ENCODE measurements around the gene SS18L1. TPM values are rescaled to one million over a fixed set of nuclear protein-coding genes. Genes with fewer than 3 reads are reported as not detected.

The SS18L1 gene
- total and polyA plus RNA-seq, 11 donors, result 6.5 to 12.4 (median 7.9) TPM

DNA sequence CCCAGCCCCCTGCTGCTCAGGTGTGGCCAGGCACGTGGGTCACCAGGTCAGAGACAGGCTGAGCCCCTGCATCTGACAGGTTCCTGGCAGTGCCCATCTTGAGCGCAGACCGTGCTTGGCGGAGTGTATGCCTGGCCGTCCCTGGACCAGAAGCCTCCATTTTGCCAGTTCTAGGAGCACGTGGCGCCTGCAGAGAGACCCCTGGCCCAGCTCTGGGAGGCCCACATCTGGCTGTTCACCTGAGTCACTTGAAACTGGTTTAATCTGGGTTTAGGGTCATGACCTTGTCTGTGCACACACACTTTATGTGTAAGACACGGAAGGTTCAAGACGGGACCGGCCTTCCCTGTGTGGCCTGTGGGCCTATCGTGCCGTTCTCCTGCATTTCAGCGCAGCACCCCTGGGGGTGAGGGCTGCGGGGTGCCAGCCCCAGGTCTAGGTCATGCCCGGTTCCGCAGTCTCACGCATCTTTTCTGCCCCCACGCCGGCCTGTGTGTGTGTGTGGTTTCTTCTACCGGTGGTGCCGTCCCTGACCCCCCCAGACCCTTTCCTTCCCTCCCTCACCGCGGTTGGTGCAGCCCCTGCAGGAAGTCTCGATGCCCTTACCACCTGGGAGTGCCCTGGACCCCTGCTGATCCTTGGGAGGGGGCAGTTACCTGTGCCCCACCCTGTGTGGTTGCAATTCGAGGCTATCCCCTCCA is 14.0 kb downstream of the SS18L1 start:
- peaks cover 0 to 39% (median 27%) of the 10 kb centered on the region in 9 donors for H3K36me3 ChIP-seq
- H3K9me3 ChIP-seq, result no peaks in the 10 kb centered on the region
- H3K27ac ChIP-seq, result no peak overlapping the region
- TF ChIP-seq CTCF (IDR thresholded peaks at IDR 0.05), result no peak
- TF ChIP-seq POLR2A (IDR thresholded peaks at IDR 0.05), result no peak
- intact Hi-C loops (cut with DNase I), result loop anchor here in 5 of 10 donors (1.0 to 5.0 kb wide), 4 partner anchors 130 to 147 kb away; no protein-coding TSS in a partner anchor
- DNase-seq, result no peak
- WGBS, 4 donors, result 87 to 92% (median 90%) methylated on average over 17 to 25 of the region's 25 CpGs
- H3K4me1 ChIP-seq, result peaks cover 0 to 16% (median 9%) of the 10 kb centered on the region in 12 donors
- no peak overlapping the region for H3K4me3 ChIP-seq
- peak in 1 of 4 donors; percentile 6 for ATAC-seq
- H3K27me3 ChIP-seq, result no peaks in the 10 kb centered on the region

GRCh38 chr20:62158088-62158400 is 14.5 kb downstream of the SS18L1 start:
- 94 to 96% (median 95%) methylated on average over 11 to 12 of the region's 12 CpGs for WGBS, 4 donors
- intact Hi-C loops (cut with DNase I), result loop anchor here in 3 of 10 donors (5.0 kb wide), 2 partner anchors 131 to 146 kb away; no protein-coding TSS in a partner anchor
- H3K27me3 ChIP-seq, result no peaks in the 10 kb centered on the region
- no peak for TF ChIP-seq CTCF (IDR thresholded peaks at IDR 0.05)
- TF ChIP-seq POLR2A (IDR thresholded peaks at IDR 0.05), result no peak
- H3K36me3 ChIP-seq, result peaks cover 0 to 44% (median 31%) of the 10 kb centered on the region in 9 donors
- peaks cover 0 to 16% (median 9%) of the 10 kb centered on the region in 12 donors for H3K4me1 ChIP-seq
- no peaks in the 10 kb centered on the region for H3K9me3 ChIP-seq
- DNase-seq (peak in 1 of 5 donors; percentile 53), ATAC-seq (no peak)
- H3K4me3 ChIP-seq, result no peak overlapping the region
- no peak overlapping the region for H3K27ac ChIP-seq

GRCh38 chr20:62158541-62158940 is 15.0 kb downstream of the SS18L1 start:
- intact Hi-C loops (cut with DNase I), result loop anchor here in 3 of 10 donors (5.0 kb wide), 2 partner anchors 131 to 146 kb away; no protein-coding TSS in a partner anchor
- TF ChIP-seq POLR2A (IDR thresholded peaks at IDR 0.05), result no peak
- no peak for TF ChIP-seq CTCF (IDR thresholded peaks at IDR 0.05)
- Histone ChIP-seq H3K4me1 (peaks cover 0 to 16% (median 9%) of the 10 kb centered on the region in 12 donors), H3K36me3 (peaks cover 0 to 49% (median 36%) of the 10 kb centered on the region in 9 donors), H3K4me3 (no peak overlapping the region), H3K27ac (no peak overlapping the region), H3K27me3 (no peaks in the 10 kb centered on the region), H3K9me3 (no peaks in the 10 kb centered on the region)
- WGBS, 4 donors, result 90 to 92% (median 90%) methylated on average over 22 of the region's 22 CpGs
- DNase-seq (peak in 1 of 5 donors; percentile 44), ATAC-seq (no peak)

- Histone ChIP-seq H3K4me1 (peaks cover 0 to 16% (median 9%) of the 10 kb centered on the region in 12 donors), H3K27me3 (no peaks in the 10 kb centered on the region), H3K4me3 (no peak overlapping the region), H3K36me3 (peaks cover 0 to 54% (median 41%) of the 10 kb centered on the region in 9 donors), H3K27ac (no peak overlapping the region), H3K9me3 (no peaks in the 10 kb centered on the region)
- intact Hi-C loops (cut with DNase I), result loop anchor here in 3 of 10 donors (5.0 kb wide), 2 partner anchors 132 to 147 kb away; no protein-coding TSS in a partner anchor
- WGBS, 4 donors, result 83 to 89% (median 88%) methylated on average over 7 to 11 of the region's 11 CpGs
- TF ChIP-seq CTCF (IDR thresholded peaks at IDR 0.05) (no peak), POLR2A (IDR thresholded peaks at IDR 0.05) (no peak)
- DNase-seq (peak in 1 of 5 donors; percentile 31), ATAC-seq (no peak)
These were observed 15.5 kb downstream of the SS18L1 start for GRCh38 chr20:62159052-62159451.
